ENCODE results near the gene PDC.

Gene PDC

GRCh38 chr1:186438567-186438966 lies 22.3 kb downstream of the PDC start:
- DNase-seq (ENCODE audit: low read depth, low spot score), result no peak
- no peak overlapping the region for H3K4me3 ChIP-seq (ENCODE audit: low read depth, low read length)
- in situ Hi-C loops (cut with HindIII; ENCODE audit: low sequenced_read_pairs), result no loop called here
- TF ChIP-seq CTCF (IDR thresholded peaks at IDR 0.05; ENCODE audit: low read depth, low read length), result no peak

GRCh38 chr1:186435336-186435735 lies 25.6 kb downstream of the PDC start:
- TF ChIP-seq CTCF (IDR thresholded peaks at IDR 0.05; ENCODE audit: low read depth, low read length), result no peak
- in situ Hi-C loops (cut with HindIII; ENCODE audit: low sequenced_read_pairs), result no loop called here
- DNase-seq (ENCODE audit: low read depth, low spot score), result no peak
- H3K4me3 ChIP-seq (ENCODE audit: low read depth, low read length), result no peak overlapping the region

- TF ChIP-seq CTCF (IDR thresholded peaks at IDR 0.05; ENCODE audit: low read depth, low read length), result no peak
- in situ Hi-C loops (cut with HindIII; ENCODE audit: low sequenced_read_pairs), result no loop called here
- H3K4me3 ChIP-seq (ENCODE audit: low read depth, low read length), result no peak overlapping the region
- DNase-seq (ENCODE audit: low read depth, low spot score), result no peak
Observed at GRCh38 chr1:186429017-186429416, 31.9 kb downstream of the PDC start.

- no peak for TF ChIP-seq CTCF (IDR thresholded peaks at IDR 0.05; ENCODE audit: low read depth, low read length)
Observed at GRCh38 chr1:186426118-186426517, 34.8 kb downstream of the PDC start.

GRCh38 chr1:186424539-186424938 lies 36.4 kb downstream of the PDC start:
- H3K4me3 ChIP-seq (ENCODE audit: low read depth, low read length), result no peak overlapping the region
- no peak for DNase-seq (ENCODE audit: low read depth, low spot score)
- in situ Hi-C loops (cut with HindIII; ENCODE audit: low sequenced_read_pairs), result no loop called here
- TF ChIP-seq CTCF (IDR thresholded peaks at IDR 0.05; ENCODE audit: low read depth, low read length), result no peak

More at GRCh38 chr1:186426118-186426517, 34.8 kb downstream of the PDC start:
- in situ Hi-C loops (cut with HindIII; ENCODE audit: low sequenced_read_pairs), result no loop called here
- H3K4me3 ChIP-seq (ENCODE audit: low read depth, low read length), result no peak overlapping the region
- DNase-seq (ENCODE audit: low read depth, low spot score), result no peak

- TF ChIP-seq CTCF (IDR thresholded peaks at IDR 0.05; ENCODE audit: low read depth, low read length), result no peak
- in situ Hi-C loops (cut with HindIII; ENCODE audit: low sequenced_read_pairs), result no loop called here
- no peak overlapping the region for H3K4me3 ChIP-seq (ENCODE audit: low read depth, low read length)
- no peak for DNase-seq (ENCODE audit: low read depth, low spot score)
Observed at GRCh38 chr1:186421446-186421845, 39.5 kb downstream of the PDC start.

GRCh38 chr1:186420923-186421322 lies 40.0 kb downstream of the PDC start:
- in situ Hi-C loops (cut with HindIII; ENCODE audit: low sequenced_read_pairs), result no loop called here
- TF ChIP-seq CTCF (IDR thresholded peaks at IDR 0.05; ENCODE audit: low read depth, low read length), result no peak
- DNase-seq (ENCODE audit: low read depth, low spot score), result peak; percentile 12
- no peak overlapping the region for H3K4me3 ChIP-seq (ENCODE audit: low read depth, low read length)

Data from astrocyte of the spinal cord (primary cell).